Fibroblast of lung (primary cell): ENCODE data around the gene ANO7. TPM values are rescaled to one million over a fixed set of nuclear protein-coding genes. Genes with fewer than 3 reads are reported as not detected.

ENCODE experiments used
- DNase-seq, 2 donors: peaks; one replicate each; pipeline versions ENCODE4 v3.0.0 to v3.0.0-alpha.2; 2010; ENCODE audit warnings: low read depth in 2 of 2
- H2AFZ ChIP-seq: 2 replicates; pipeline ENCODE4 v1.5.1; 2012; ENCODE audit warnings: low read length, control low read depth, inconsistent platforms
- H3K27ac ChIP-seq: 2 replicates; pipeline ENCODE4 v1.5.1; 2011; ENCODE audit warnings: low read length, control low read depth; ENCODE audit not compliant: insufficient read depth
- H3K27me3 ChIP-seq: 2 replicates; pipeline ENCODE4 v1.5.1; 2011; ENCODE audit warnings: mild to moderate bottlenecking, low read length; ENCODE audit not compliant: control insufficient read depth, insufficient read depth
- H3K36me3 ChIP-seq: 2 replicates; pipeline ENCODE4 v1.5.1; 2011; ENCODE audit warnings: low read length; ENCODE audit not compliant: control insufficient read depth, insufficient read depth
- H3K4me1 ChIP-seq: 2 replicates; pipeline ENCODE4 v1.5.1; 2011; ENCODE audit warnings: low read length; ENCODE audit not compliant: control insufficient read depth, insufficient read depth; ENCODE audit errors: extremely low read depth
- H3K4me2 ChIP-seq: 2 replicates; pipeline ENCODE4 v1.5.1; 2011; ENCODE audit warnings: low read length, control low read depth; ENCODE audit not compliant: insufficient read depth; ENCODE audit errors: extremely low read depth
- H3K4me3 ChIP-seq, 4 experiments: fragments of 200-600 bp in 1 of 4; sonication (generic) in 1 of 4; replicated peaks in 1 of 4; 2 replicates each; pipeline ENCODE4 v1.5.1; 2011 to 2016; ENCODE audit warnings: low read length in 4 of 4, low read depth in 3 of 4, mild to moderate bottlenecking in 3 of 4, control low read depth in 2 of 4, inconsistent platforms in 1 of 4, mixed read lengths in 1 of 4; ENCODE audit not compliant: insufficient read depth in 1 of 4; ENCODE audit errors: control extremely low read depth in 1 of 4
- H3K79me2 ChIP-seq: 2 replicates; pipeline ENCODE4 v1.5.1; 2012; ENCODE audit warnings: mild to moderate bottlenecking, low read length, inconsistent platforms; ENCODE audit not compliant: control insufficient read depth, insufficient read depth
- H3K9ac ChIP-seq: 2 replicates; pipeline ENCODE4 v1.5.1; 2011; ENCODE audit warnings: mild to moderate bottlenecking, low read length, control low read depth; ENCODE audit not compliant: insufficient read depth
- H3K9me3 ChIP-seq: 2 replicates; pipeline ENCODE4 v1.5.1; 2012; ENCODE audit warnings: low read depth, low read length; ENCODE audit not compliant: control insufficient read depth, insufficient read depth
- H4K20me1 ChIP-seq: 2 replicates; pipeline ENCODE4 v1.5.1; 2011; ENCODE audit warnings: low read length; ENCODE audit not compliant: control insufficient read depth, insufficient read depth; ENCODE audit errors: extremely low read depth
- CTCF ChIP-seq, 2 donors: IDR thresholded peaks in 1 of 2; conservative IDR thresholded peaks in 1 of 2; 1 replicate in 1 of 2; 2 replicates in 1 of 2; pipeline ENCODE4 v1.5.1; 2011 to 2012; ENCODE audit warnings: low read length in 2 of 2, control low read depth in 1 of 2, inconsistent platforms in 1 of 2, low read depth in 1 of 2, mild to moderate bottlenecking in 1 of 2
- EZH2 ChIP-seq: IDR thresholded peaks from 2 replicates; pipeline ENCODE4 v1.5.1; 2012; ENCODE audit warnings: low read length, control low read depth, mild to moderate bottlenecking; ENCODE audit errors: missing control alignments
- polyA plus RNA-seq, 2 donors: library from polyadenylated mRNA; depleted of rRNA in 1 of 2; stranded (reverse) in 1 of 2; unstranded in 1 of 2; fragments of >200 nt; gene quantifications; 2 replicates each; pipeline ENCODE4 v1.2.1, GENCODE V29; 2011 to 2012; ENCODE audit warnings: missing spikeins in 1 of 2
- total RNA-seq: library from RNA; depleted of rRNA; stranded (reverse); fragments of >200 nt; gene quantifications from 2 replicates; pipeline ENCODE4 v1.2.1, GENCODE V29; 2014

Gene ANO7
- total and polyA plus RNA-seq, 2 donors (not counting 1 experiment from before 2014, with no cell fraction given), result 0.50 TPM

- Histone ChIP-seq H3K9me3 (no peaks in the 10 kb centered on the region), H3K36me3 (no peaks in the 10 kb centered on the region)
Observed at GRCh38 chr2:241204490-241204889, 16.0 kb downstream of the ANO7 start.

GRCh38 chr2:241205086-241205485 lies 16.6 kb downstream of the ANO7 start:
- TF ChIP-seq CTCF (conservative IDR thresholded peaks at IDR 0.05 in 1 of 2, IDR thresholded peaks at IDR 0.05 in 1 of 2; ENCODE audit: low read depth in 1 of 2, low read length in 2 of 2) (no peak), EZH2 (no peak)
- H4K20me1 ChIP-seq, result no peaks in the 10 kb centered on the region
- H3K9ac ChIP-seq, result no peak overlapping the region
- no peaks in the 10 kb centered on the region for H3K27me3 ChIP-seq
- no peak overlapping the region for H2AFZ ChIP-seq
- H3K79me2 ChIP-seq, result no peaks in the 10 kb centered on the region
- DNase-seq, result no peak
- H3K4me2 ChIP-seq, result no peak overlapping the region
- no peaks in the 10 kb centered on the region for H3K4me1 ChIP-seq
- no peaks in the 10 kb centered on the region for H3K9me3 ChIP-seq
- H3K36me3 ChIP-seq, result no peaks in the 10 kb centered on the region
- no peak overlapping the region for H3K4me3 ChIP-seq
- no peak overlapping the region for H3K27ac ChIP-seq

More at GRCh38 chr2:241204490-241204889, 16.0 kb downstream of the ANO7 start:
- H3K79me2 ChIP-seq, result no peaks in the 10 kb centered on the region
- no peaks in the 10 kb centered on the region for H4K20me1 ChIP-seq
- H3K27ac ChIP-seq, result no peak overlapping the region
- H3K4me3 ChIP-seq, result no peak overlapping the region
- no peak overlapping the region for H2AFZ ChIP-seq
- no peak overlapping the region for H3K9ac ChIP-seq
- H3K4me2 ChIP-seq, result no peak overlapping the region
- TF ChIP-seq CTCF (conservative IDR thresholded peaks at IDR 0.05 in 1 of 2, IDR thresholded peaks at IDR 0.05 in 1 of 2; ENCODE audit: low read depth in 1 of 2, low read length in 2 of 2) (no peak), EZH2 (no peak)
- no peak for DNase-seq
- no peaks in the 10 kb centered on the region for H3K27me3 ChIP-seq
- no peaks in the 10 kb centered on the region for H3K4me1 ChIP-seq

GRCh38 chr2:241207151-241207550 lies 18.7 kb downstream of the ANO7 start:
- TF ChIP-seq EZH2 (no peak), CTCF (conservative IDR thresholded peaks at IDR 0.05 in 1 of 2, IDR thresholded peaks at IDR 0.05 in 1 of 2; ENCODE audit: low read depth in 1 of 2, low read length in 2 of 2) (no peak)
- no peak overlapping the region for H3K9ac ChIP-seq
- no peak overlapping the region for H3K27ac ChIP-seq
- no peak overlapping the region for H3K4me2 ChIP-seq
- H3K79me2 ChIP-seq, result no peaks in the 10 kb centered on the region
- no peak for DNase-seq
- H4K20me1 ChIP-seq, result no peaks in the 10 kb centered on the region
- H2AFZ ChIP-seq, result no peak overlapping the region
- H3K4me1 ChIP-seq, result no peaks in the 10 kb centered on the region
- peaks cover 3% of the 10 kb centered on the region for H3K27me3 ChIP-seq
- H3K36me3 ChIP-seq, result no peaks in the 10 kb centered on the region
- H3K9me3 ChIP-seq, result no peaks in the 10 kb centered on the region
- no peak overlapping the region for H3K4me3 ChIP-seq
